HG03460 (cell line): Measurements from ENCODE around the gene DHFR.
A peak's percentile ranks its signal among the peaks of the same experiment; 100 is the strongest.

Experiments used
- ATAC-seq: cut with Tn5 transposase; IDR thresholded peaks from one replicate; pipeline ENCODE4 v1.9.1; 2021; ENCODE audit not compliant: unreplicated experiment

Gene DHFR

DNA sequence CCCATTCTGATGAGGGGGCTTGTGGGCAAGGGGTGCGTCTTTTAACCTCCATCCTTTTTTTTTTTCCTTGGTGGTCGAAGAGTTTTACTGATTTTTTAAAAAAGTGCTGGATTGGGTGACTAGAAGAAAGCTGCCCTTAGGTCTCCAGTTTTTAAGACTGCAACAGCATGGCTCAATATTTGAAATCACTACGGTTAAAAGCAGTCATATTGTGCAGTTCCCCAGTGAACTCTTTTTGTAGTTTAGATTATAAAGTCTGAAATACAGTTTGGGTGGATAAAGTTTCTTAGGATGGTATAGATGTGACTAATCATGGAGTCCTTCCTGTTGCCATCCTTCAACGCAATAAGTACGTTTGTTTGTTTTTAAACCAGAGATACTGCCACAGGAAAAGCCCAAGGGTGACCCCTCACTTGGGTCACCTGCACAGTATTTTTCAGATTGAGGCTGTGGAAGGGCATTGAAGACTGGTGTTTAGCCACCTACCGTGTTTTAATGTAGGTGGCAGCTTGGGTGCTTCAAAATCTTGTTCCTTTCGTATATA lies 520 bp upstream of the DHFR start:
- ATAC-seq, result no peak

DNA sequence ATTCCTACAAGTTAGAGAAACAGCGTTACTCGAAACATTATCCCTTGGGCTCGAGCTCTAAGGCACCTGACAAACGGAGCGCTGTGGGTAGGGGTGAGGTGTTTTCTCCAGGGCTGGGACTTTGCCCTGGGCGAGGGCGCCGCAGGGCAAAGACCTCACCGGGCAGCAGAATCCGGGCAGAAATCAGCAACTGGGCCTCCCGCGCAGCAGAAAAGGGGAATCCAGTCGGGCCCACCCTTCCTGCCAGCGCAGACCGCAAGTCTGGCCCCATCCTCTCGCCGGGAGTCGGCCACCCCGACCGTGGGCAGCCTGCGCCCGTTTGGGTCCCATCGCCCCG lies 761 bp downstream of the DHFR start:
- ATAC-seq, result no peak

GRCh38 chr5:80653502-80653901 lies 1.3 kb downstream of the DHFR start:
- no peak for ATAC-seq

DNA sequence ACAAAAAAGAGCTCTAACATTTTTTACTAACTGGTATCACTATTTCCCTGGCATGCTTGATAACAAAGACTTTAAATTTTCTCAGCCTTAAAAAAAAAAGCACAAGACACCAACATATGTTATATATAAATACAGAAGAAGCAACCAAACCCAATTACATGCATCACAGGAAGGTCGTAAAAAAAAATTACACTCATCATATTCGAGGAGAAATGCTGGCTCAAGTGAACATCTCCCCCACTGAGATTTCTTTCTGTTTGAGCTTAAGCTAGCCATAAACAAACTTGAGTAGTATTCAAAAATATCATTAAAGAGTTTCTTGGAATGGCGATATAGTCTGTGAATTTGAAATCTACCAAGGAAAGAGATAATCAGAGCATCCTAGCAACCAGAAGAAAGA lies 7.9 kb downstream of the DHFR start:
- no peak for ATAC-seq

DNA sequence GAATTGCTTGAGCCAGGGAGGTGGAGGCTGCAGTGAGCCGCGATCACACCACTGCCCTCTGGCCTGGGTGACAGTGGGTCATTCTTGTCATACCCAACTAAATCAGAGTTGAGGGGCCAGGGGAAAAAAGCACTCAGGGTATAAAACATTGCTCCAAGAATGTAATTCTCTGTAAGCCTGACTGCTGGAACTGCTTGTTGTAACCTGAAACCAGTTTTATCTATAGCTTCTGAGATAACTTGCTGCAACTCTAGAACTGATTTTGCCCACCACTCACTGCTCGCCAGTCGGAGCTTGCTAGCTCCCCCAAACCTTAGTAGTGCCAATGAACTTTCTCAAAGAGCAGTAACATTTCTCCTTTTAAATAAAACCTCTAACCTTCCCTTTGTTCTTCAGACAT lies 9.9 kb downstream of the DHFR start:
- no peak for ATAC-seq

DNA sequence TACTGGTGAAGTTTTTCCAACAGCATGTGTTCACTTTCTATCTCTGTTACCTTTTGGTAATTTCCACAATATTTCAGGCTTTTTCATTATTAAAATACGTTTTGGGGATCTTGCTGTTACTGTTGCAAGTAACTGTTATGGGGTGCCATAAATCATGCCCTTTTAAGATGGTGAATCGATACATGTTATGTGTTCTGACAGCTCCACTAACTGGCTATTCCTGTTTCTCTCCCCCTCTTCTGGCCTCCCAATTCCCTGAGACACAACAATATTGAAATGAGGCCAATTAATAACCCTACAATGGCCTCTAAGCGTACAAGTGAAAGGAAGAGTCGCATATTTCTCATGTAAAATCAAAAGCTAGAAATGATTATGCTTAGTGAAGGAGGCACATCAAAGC lies 13.4 kb downstream of the DHFR start:
- ATAC-seq, result no peak

DNA sequence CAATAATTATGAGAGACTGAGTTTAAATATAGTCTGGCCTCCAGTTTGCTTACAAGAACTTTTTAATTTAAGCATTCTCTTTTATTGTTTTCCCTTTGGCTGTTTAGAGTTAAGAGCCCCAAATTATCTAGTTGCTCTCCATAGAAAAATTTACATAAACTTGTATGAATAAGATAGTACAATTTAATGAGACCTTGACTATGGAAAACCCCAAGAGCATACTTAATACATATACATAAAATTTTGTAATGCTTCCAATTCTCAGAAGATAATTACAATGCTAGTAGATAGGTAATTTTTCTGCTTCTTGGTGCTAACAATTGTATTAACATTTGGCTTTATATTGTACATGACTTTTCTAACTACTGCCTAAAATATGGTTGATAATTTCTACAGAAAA lies 20.6 kb downstream of the DHFR start:
- no peak for ATAC-seq

GRCh38 chr5:80632700-80633099 lies 22.1 kb downstream of the DHFR start:
- ATAC-seq, result no peak

DNA sequence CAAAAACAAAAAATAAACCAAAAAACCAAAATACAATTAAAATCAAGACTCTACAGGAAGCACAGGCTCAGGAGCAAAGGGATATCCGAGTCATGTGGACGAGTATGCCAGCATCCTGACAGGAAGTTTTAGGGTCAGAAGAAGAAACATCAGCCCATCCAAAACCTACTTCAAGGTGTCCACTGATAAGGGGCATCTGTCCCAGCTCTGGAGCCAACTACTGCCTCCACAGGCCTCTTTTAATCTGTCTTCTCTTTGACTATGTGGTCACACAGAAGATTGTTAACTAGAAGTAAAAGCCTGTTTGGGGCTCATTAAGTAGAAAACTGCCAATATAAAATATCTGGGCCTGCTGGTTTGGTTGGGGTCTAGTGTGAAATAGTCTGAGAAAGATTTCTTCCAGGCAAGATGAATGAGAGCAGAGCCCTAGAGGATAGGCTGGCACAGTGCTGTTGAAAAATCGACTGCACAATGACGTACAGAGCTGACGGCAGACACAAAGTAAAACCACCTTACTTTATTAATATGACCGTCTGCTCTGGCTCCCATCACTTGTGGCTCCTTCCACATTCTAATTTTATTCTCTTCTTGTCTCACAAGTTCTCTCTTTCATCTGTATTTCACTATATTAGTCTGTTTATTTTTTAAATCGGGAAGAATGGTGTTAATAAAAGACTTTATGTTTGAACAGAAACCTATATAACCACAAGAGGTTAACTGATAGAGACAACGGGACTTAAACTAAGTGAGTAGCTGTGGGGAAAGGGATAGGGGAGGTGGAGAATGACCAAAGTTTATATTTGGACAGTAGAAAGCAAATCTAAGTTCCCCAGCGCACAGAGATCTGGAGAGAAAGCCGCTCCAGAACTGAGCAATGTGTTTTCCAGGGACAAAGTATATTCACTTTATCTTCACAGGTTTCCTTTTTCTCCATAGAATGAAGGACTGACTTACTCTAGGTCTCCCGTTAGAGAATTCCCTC lies 23.2 kb downstream of the DHFR start:
- no peak for ATAC-seq

GRCh38 chr5:80629281-80629680 lies 25.5 kb downstream of the DHFR start:
- ATAC-seq, result no peak

DNA sequence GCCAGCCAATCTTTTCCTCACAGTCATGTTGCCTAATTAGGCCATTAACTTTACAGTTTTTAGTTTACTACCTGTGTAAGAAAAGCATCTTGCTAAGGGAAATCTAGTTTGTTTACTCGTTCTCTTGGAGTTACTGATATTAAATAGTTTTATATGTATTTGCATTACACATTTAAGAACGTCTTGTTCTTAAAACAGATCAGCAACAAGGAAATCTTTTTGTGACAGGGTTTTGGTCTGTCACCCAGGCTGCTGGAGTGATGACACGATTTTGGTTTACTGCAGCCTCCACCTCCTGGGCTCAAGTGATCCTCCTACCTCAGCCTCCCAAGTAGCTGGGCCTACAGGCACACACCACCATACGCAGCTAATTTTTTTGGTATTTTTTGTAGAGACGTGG lies 29.6 kb downstream of the DHFR start:
- ATAC-seq, result no peak

- ATAC-seq, result no peak
Measured at GRCh38 chr5:80623999-80624398, 30.8 kb downstream of the DHFR start.

GRCh38 chr5:80622756-80623155 lies 32.0 kb downstream of the DHFR start:
- ATAC-seq, result no peak

DNA sequence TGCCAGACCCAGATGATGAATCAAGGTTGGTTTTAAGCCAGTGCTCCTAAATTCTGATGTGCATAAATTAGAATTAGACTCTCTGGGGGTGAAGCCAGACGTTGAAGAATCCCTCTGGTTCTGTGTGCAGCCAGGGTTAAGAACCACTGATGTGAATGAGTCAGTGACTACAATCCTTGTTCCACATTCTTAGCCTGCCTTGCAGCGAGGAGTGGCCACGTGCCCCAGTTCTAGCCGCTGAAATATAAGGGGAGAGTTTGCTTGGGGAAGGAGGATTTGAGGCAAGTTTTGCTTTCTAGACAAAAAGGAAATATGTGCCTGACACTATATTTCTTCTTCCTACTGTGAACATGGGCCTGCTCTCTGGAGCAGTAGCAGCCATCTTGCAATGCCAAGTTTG lies 34.6 kb downstream of the DHFR start:
- ATAC-seq, result no peak

DNA sequence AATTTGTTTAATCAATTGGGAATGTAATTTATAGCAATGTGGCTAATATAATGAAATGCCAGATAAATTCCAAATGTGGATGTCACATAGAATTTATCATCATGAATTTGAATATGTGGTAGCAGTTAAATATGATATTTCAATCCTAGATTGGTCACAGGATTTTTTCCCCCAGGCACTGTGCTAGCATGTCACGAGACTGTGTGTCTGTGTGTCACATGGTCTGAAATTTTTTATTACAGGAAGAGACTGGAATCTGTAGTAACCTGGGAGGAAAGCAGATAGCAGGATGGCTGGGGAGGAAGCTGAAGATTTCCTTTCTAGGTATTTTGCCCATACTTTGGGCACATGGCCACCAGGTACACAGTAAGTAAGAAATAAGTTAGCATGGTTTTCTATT lies 35.7 kb downstream of the DHFR start:
- no peak for ATAC-seq

DNA sequence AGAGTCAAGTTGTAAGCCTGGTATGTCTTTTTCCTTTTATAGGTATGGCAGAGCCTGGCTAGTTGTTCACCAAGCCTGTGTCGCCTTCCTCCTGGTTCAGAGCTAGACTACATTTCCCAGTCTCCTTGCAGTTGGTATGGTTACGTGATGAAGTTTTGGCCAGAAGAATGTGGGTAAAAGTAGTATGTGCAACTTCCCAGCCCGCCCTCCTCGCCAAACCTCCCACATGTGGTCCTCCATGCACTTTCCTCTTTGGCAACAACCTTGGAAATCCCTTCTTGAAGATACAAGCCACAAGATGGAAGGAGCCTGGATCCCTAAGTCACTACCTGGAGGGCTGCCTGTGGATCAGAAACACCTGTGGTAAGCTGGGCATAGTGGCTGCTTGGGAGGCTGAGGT lies 36.3 kb downstream of the DHFR start:
- no peak for ATAC-seq

DNA sequence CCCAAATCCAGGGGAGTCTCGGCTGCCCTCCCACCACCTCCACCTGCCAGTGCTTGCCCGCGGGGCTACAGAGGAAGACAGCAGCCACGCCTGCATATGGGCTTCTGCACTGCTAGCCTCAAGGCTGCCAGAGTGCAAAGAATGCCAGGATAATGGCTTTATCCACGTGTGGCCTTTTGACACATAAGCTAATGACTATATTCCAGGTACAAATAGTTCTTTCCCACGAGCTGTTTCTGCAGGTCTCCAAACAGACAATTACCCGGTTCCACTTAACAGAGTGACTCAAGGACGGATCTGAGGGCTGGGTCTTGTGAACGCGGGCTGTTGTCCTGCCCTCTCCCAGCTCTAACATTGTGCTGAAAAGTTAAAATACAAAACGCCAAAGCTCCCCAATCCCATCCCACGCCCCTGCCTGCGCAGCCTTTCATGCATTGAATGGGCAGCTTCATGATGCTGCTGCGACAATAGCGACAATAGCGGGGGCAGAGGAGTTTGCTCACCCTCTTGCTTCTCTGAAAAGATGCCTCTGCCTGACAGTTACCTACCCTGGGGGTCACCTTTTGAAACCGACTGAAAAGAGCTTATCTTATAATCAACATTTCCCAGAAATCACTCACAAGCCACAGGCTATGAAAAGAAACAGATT lies 39.4 kb downstream of the DHFR start:
- ATAC-seq, result no peak

- no peak for ATAC-seq
Measured at GRCh38 chr5:80609692-80610091, 45.1 kb downstream of the DHFR start.

GRCh38 chr5:80608731-80609130 lies 46.1 kb downstream of the DHFR start:
- ATAC-seq, result no peak

- peak; percentile 86 for ATAC-seq
Measured at GRCh38 chr5:80607832-80608231, 47.0 kb downstream of the DHFR start.

- ATAC-seq, result no peak
Measured at GRCh38 chr5:80607343-80607742, 47.4 kb downstream of the DHFR start.

DNA sequence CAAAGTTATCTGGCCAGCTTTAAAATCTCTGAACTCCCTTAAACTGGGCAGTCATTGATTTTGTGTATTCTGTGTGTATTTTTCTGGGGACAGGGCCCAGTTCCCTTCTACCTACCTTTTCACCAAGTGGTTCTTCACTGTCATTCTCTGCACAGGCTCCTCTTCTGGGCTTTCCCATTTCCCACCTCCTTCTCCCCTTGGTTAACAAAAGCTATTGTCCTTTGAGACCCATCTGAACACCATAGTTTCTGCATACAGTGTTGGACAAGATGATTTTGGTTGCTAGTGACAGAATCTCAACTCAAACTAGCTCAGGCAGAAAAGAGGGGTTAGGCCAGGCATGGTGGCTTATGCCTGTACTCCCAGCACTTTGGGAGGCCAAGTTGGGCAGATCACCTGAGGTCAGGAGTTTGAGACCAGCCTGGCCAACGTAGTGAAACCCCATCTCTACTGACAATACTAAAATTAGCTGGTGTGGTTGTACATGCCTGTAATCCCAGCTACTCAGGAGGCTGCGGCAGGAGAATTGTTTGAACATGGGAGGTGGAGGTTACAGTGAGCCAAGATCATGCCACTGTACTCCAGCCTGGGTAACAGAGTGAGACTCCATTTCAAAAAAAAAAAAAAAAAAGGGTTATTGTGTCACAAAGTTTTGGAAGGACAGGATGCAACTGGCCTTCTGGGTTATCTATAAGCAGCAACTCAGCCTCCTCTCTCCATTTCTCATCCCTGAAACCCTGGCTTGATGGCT lies 53.7 kb downstream of the DHFR start:
- ATAC-seq, result no peak
